Lower lobe of right lung (tissue), 2 donors: Measurements from ENCODE around the gene CAPN10. TPM values are rescaled to one million over a fixed set of nuclear protein-coding genes. Genes with fewer than 3 reads are reported as not detected.

ENCODE experiments used
- ATAC-seq, 2 donors: fragments of 200-7000 bp; cut with Tn5 transposase; one replicate each; pipeline ENCODE4 v1.9.1; 2020 to 2022; ENCODE audit warnings: mild to moderate bottlenecking in 2 of 2, moderate library complexity in 2 of 2
- DNase-seq: peaks from one replicate; pipeline ENCODE4 v3.0.0-alpha.2; 2020
- H3K27ac ChIP-seq: fragments of 200-600 bp; one replicate; pipeline ENCODE4 v1.8.0; 2022
- H3K27me3 ChIP-seq: fragments of 200-600 bp; one replicate; pipeline ENCODE4 v1.8.0; 2022; ENCODE audit warnings: low read depth
- H3K36me3 ChIP-seq: fragments of 200-600 bp; one replicate; pipeline ENCODE4 v1.8.0; 2022; ENCODE audit warnings: mild to moderate bottlenecking
- H3K4me1 ChIP-seq: fragments of 200-600 bp; one replicate; pipeline ENCODE4 v1.8.0; 2022
- H3K4me3 ChIP-seq: fragments of 200-600 bp; one replicate; pipeline ENCODE4 v1.8.0; 2022; ENCODE audit warnings: mild to moderate bottlenecking
- H3K9me3 ChIP-seq: fragments of 200-600 bp; one replicate; pipeline ENCODE4 v1.8.0; 2022
- intact Hi-C: fragments of 100-400 bp; cut with DNase I; formaldehyde crosslinking; loops from one replicate; pipeline ENCODE4 v1.11.0; 2022
- total RNA-seq: library from RNA; stranded (reverse); fragmentation: NEBNext Ultra II Directional; extraction: Animal tissue kit (Norgen Biotek cat#: 25700); gene quantifications from one replicate; pipeline ENCODE4 v1.2.1, GENCODE V29; 2021
- TF ChIP-seq, protein P1 (sequence below): fragments of 200-600 bp; IDR thresholded peaks from one replicate; pipeline ENCODE4 v1.8.0; 2022; ENCODE audit warnings: antibody characterized with exemption, mild to moderate bottlenecking
- donor health status: DM: no; HTN: yes; CAD: no; lungs with severe emphysema.

Gene CAPN10
- total RNA-seq, 1 donor from 2014 or later: 37.2 TPM

DNA sequence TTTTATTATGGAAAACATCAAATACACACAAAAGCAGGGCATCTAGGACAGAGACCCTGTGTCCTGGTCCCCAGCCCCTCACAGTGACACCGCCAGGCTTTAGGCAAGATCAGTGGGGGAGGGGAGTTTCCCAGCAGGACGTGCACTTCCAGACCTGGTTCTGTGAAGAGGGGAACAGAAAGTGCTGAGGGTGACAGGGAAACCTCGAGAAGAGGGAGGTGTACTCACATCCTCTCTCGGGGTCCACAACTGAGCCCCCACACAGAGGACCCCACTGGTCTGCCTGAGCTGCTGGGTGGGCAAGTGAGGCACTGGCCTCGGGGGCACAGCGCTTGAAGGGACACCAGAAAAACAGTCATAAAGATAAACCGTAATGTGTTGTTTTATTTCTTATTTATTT lies 34.3 kb downstream of the CAPN10 start:
- TF ChIP-seq, protein P1, sequence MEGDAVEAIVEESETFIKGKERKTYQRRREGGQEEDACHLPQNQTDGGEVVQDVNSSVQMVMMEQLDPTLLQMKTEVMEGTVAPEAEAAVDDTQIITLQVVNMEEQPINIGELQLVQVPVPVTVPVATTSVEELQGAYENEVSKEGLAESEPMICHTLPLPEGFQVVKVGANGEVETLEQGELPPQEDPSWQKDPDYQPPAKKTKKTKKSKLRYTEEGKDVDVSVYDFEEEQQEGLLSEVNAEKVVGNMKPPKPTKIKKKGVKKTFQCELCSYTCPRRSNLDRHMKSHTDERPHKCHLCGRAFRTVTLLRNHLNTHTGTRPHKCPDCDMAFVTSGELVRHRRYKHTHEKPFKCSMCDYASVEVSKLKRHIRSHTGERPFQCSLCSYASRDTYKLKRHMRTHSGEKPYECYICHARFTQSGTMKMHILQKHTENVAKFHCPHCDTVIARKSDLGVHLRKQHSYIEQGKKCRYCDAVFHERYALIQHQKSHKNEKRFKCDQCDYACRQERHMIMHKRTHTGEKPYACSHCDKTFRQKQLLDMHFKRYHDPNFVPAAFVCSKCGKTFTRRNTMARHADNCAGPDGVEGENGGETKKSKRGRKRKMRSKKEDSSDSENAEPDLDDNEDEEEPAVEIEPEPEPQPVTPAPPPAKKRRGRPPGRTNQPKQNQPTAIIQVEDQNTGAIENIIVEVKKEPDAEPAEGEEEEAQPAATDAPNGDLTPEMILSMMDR: no peak
- Histone ChIP-seq H3K36me3 (no peaks in the 10 kb centered on the region), H3K4me1 (peaks cover 35% of the 10 kb centered on the region), H3K27me3 (no peaks in the 10 kb centered on the region), H3K27ac (no peak overlapping the region), H3K9me3 (no peaks in the 10 kb centered on the region), H3K4me3 (no peak overlapping the region)
- no peak for ATAC-seq
- intact Hi-C loops: no loop called here
- peak; percentile 27 for DNase-seq

DNA sequence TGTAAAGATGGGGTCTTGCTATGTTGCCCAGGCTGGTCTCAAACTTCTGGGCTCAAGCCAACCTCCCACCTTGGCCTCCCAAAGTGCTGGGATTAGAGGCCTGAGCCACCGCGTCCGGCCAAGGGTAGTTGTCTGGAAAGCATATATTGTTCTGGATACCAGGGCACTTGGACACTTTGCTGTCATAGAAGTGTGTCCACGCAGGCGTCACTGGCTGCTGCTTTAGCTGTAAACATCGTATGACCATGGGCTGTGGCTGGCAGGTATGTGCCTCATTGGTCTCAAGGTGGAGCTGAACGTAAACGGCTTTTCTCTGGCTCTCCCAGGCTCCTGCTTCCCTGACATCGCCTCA lies 35.5 kb downstream of the CAPN10 start:
- intact Hi-C loops: no loop called here
- Histone ChIP-seq H3K27me3 (no peaks in the 10 kb centered on the region), H3K4me3 (no peak overlapping the region), H3K36me3 (no peaks in the 10 kb centered on the region), H3K27ac (peak overlapping the region; percentile 6), H3K9me3 (no peaks in the 10 kb centered on the region), H3K4me1 (peaks cover 39% of the 10 kb centered on the region)
- ATAC-seq: no peak
- TF ChIP-seq, protein P1: no peak
- peak; percentile 36 for DNase-seq

DNA sequence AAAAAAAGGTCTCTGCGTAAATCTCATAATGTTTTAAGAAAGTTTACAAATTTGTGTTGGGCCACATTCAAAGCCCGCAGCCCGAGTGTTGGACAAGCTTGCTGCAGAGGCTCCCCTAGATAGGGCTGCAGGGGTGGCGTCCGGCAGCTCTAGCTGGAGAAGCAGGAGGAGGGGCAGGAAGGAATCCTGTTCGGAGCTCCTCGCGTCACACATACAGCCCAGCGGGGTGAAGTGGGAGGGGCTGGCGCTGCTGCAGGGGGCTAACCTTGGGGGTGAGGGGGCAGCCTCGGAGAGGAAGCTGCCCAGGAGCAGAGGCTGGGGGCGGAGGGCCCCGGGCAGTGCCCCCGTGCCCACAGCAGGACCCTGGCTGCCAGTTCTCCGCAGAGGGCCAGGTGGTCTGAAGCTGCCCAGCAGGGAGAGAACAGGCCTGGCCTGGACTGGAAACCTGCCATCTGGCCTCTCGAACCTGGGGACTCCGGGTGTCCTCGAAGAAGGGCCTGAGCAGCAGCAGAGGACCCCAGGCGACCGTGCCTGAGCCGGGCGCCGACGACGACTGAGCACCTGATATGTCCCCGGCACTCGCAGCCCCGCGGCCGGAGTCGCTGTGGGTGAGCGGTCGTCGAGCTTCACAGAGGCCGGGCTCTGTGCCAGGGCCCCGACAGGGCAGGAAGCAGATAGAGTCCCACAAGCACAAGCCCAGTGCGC lies 36.1 kb downstream of the CAPN10 start:
- Histone ChIP-seq H3K9me3 (no peaks in the 10 kb centered on the region), H3K4me1 (peaks cover 42% of the 10 kb centered on the region), H3K27me3 (no peaks in the 10 kb centered on the region), H3K36me3 (no peaks in the 10 kb centered on the region), H3K27ac (no peak overlapping the region), H3K4me3 (no peak overlapping the region)
- intact Hi-C loops: no loop called here
- TF ChIP-seq, protein P1: no peak
- DNase-seq (peak; percentile 60), ATAC-seq (no peak)

DNA sequence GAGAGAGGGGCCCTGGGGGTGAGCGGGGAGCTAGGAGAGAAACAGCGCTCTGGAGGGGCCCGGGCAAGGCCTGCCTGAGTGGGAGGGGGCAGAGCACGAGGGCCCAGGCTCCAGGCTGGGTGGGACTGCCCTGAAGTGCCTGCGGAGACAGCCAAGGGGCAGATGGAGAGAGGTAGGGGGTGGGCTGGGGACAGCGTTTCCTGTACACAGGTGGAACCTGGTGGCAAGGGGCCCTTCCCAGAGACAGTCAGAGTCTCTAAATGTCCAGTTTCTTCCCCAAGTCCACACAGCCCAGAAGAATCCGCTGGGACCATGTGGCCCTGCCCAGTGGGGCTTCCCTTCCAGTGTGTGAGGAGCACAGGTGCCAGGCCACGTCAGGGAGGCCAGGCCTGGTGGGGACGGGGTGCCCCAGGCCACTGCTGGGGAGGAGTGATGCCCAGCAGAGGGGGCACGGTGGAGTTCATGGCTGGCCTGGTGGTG lies 37.0 kb downstream of the CAPN10 start:
- Histone ChIP-seq H3K4me3 (no peak overlapping the region), H3K9me3 (no peaks in the 10 kb centered on the region), H3K36me3 (no peaks in the 10 kb centered on the region), H3K27me3 (no peaks in the 10 kb centered on the region), H3K27ac (no peak overlapping the region), H3K4me1 (peaks cover 42% of the 10 kb centered on the region)
- TF ChIP-seq, protein P1: no peak
- intact Hi-C loops: no loop called here
- DNase-seq: peak; percentile 46
- no peak for ATAC-seq

DNA sequence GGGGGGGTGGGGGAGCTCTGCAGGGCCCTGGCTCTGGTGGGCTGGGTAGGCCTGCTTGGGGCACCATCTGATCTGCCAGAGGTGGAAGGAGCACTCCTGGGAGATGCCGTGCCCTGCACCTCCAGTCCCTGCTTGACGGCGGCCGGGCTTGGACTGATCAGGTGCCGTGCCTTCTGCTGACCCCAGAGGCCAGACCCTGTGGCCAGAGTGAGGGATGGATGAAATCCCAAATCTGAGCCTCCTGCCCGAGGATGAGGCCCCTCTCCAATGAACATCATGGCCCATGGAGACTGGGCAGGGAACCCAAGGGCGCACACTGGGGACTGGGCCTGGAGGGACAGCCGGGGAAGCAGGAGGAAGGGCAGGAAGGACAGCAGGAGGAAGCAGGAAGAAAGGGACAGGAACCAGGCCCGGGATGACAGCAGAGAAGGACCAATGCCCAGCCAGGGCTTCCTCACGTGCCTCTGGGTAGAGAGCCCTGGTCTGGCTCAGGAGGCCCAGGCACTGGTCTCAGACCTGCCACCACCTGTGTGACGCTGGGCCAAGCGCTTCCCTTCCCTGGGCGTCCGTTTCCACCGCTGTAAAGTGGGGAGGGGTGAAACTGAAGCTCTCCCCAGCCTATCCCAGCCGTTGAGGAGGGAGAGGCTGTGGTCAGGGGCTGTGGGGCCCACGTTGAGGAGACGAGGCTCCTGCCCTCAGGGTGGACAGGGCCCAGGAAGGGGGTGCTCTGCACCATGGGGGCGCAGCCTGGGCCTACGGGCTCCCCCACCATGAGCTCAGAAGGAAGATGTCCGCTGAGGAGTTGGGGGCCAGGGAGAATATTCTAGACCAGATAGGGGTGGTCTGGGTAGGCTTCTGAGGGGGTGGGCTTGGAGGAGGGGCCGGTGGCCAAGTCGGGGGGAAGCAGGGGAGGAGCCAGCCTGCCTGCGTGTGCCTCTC lies 37.7 kb downstream of the CAPN10 start:
- intact Hi-C loops: no loop called here
- ATAC-seq (peak in 1 of 2 donors; percentile 2), DNase-seq (peak; percentile 45)
- no peaks in the 10 kb centered on the region for H3K9me3 ChIP-seq
- H3K27ac ChIP-seq: peak overlapping the region; percentile 24
- H3K27me3 ChIP-seq: no peaks in the 10 kb centered on the region
- H3K4me1 ChIP-seq: peaks cover 42% of the 10 kb centered on the region
- H3K36me3 ChIP-seq: no peaks in the 10 kb centered on the region
- TF ChIP-seq, protein P1: no peak
- H3K4me3 ChIP-seq: no peak overlapping the region
